ENCODE measurements around the gene CFAP54.
"Not testable (repeated sequence)": the region's sequence is repeated elsewhere in the genome, so short reads cannot be mapped to it uniquely, and the experiment has no call there.

The CFAP54 gene

DNA sequence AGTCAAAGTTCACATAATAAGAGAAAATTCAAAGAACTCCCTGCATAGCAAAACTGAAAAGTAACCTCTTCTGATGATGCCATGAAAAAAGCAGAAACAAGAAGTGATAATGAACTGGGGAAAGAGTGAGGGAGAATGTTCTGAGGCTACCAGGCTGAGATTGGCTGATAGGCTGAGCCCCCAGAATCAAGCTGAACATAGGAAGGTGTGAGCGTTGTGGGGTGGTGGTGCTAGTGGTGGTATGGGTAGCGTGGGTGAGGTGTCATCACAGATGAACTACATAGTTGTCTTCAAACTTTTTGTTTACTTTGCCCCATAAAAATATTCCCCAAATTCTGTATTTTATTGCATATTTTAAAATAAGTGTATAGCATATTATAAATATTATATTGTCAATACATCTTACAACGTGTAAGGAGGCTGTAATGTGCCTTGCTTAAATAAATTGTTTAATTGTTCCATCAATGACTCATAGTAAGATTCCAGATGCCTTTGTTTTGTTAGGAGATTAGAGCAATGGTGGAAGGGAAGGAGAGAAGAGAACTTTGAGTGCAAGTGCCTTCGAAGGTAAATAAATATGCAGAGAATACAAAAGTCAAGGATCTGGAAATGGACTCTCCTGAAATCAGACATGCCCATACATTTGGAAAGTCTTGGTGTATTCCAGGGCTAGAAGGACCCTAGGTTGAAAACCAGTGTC lies 15.8 kb upstream of the CFAP54 start:
- no peak for FAIRE-seq
- no peak for DNase-seq (ENCODE audit: extremely low spot score, insufficient read length, low read depth)

DNA sequence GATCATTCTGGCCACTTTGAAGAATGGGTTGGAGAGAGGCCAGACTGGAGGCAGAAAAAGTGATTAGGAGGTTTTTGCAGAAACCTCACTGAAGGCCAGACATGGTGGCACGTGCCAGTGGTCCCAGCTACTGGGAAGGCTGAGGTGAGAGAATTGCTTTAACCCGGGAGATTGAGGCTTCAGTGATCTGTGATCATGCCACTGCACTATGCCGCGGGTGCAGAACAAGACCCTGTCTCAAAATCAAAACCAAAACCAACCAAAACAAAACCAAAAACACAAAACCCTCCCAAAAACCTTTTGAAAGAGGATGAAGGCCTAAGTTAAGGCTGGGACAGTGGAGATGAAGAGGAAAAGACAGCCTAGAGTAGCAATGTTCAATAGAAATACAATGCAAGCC lies 15.2 kb upstream of the CFAP54 start:
- no peak for FAIRE-seq
- DNase-seq (ENCODE audit: extremely low spot score, insufficient read length, low read depth) = no peak

DNA sequence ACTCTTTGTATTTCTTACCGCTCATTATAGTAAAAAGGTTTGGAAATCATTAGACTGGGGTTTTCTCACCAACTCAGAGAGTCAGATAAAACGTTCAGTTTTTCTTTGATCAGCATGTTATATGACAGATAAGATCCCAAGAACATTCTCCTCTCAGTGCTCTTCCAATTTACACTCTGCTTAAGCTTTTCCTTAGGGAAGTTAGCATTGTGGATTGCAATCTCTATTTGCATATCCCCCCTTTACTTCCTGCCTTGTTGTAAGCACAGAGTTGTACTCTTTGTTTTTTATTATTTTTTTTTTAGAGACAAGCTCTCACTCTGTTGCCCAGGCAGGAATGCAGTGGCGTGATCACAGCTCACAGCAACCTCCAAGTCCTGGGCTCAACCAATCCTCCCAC lies 11.4 kb upstream of the CFAP54 start:
- DNase-seq (ENCODE audit: extremely low spot score, insufficient read length, low read depth) (no peak), FAIRE-seq (no peak)

DNA sequence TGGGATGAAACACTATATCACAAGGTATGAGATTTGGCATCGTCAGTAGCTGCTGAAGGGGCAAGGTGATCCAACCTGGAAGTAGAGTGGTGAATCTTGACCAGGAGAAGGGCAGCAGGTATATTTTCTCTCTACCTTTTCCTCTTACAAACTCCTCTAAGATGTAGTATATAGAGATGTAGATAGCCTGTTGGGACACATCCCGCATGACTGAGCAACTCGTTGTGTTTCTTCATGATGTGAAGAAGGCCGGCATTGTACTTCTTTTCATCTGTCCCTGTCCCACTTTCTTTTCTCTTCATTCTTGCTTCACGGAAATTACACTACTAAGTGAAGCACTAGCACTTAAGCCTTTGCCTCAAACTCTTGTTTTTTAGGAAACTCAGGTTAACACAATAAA lies 7.3 kb upstream of the CFAP54 start:
- DNase-seq (ENCODE audit: extremely low spot score, insufficient read length, low read depth) = no peak
- FAIRE-seq = no peak

DNA sequence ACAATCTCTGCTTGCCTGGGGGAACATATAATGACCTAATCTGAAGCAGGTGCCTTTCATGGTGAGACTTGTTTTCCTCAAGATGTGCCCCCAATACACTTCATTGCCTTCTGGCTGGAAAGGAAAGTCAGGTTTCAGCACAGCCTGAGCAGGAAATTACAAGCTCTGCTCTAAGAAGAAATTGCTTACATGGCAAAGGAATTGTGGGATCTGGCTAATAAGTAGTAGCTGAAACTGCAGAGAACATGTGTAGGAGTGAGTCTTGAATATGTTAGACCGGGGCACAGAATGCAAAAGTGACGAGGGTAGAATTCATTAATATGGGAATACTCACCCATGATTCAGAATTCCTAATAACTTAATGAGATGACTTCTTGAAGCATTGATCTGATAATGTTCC lies 6.3 kb upstream of the CFAP54 start:
- FAIRE-seq = no peak
- DNase-seq (ENCODE audit: extremely low spot score, insufficient read length, low read depth) = no peak

DNA sequence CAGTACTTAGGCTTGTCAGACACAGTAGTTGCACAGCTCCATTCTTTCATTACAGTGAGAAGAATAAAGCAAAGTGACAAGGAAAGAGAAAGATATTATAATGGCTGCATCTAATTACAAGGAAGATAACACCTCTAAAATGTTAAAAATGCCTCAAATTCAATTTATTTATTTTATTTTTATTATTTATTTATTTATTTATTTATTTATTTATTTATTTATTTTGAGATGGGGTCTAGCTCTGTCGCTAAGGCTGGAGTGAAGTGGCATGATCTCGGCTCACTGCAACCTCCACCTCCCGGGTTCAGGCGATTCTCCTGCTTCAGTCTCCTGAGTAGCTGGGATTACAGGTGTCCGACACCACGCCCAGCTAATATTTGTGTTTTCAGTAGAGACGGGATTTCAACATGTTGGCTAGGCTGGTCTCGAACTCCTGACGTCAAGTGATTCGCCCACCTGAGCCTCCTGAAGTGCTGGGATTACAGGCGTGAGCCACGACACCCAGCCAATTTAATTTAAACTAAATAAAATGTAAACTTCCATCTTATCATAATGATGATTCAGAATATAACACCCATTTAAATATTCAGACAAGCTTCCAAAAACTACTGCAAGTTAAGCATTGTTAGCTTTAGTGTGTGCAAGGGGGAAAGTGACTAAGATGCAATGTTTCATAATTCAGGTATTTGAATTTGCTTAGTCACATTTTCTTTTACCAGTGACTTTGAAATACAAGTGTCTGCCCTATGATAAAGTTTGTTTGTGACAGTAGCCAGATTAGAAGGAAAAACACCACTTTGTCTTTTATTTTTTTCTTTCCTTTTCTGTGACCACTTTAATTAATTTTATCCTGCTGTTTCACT lies 2.4 kb upstream of the CFAP54 start:
- no peak for DNase-seq (ENCODE audit: extremely low spot score, insufficient read length, low read depth)
- FAIRE-seq = no peak

DNA sequence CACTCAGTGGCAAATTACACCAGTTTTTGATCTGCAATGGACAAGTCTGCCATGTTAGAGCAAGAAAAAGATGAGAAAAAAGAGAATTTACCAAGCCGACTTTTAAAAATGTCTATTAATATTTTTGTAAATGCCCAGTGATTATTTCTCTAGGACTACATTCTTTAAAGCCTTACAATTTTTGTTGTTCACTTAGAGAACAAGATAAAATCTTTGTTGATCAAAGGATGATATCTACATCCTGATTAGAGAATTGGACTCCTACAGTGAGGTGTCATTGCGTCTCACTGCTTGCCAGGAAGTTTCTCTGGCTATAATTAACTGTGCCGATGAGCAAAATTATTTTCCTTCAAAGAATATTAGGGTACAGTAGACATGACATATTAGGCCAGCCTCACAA lies 1.7 kb upstream of the CFAP54 start:
- DNase-seq (ENCODE audit: extremely low spot score, insufficient read length, low read depth) = no peak
- no peak for FAIRE-seq

GRCh38 chr12:96493106-96493505 lies 3.7 kb downstream of the CFAP54 start:
- DNase-seq (ENCODE audit: extremely low spot score, insufficient read length, low read depth) (no peak), FAIRE-seq (no peak)

- not testable (repeated sequence) for DNase-seq (ENCODE audit: extremely low spot score, insufficient read length, low read depth); FAIRE-seq
These were observed 4.8 kb downstream of the CFAP54 start for GRCh38 chr12:96494154-96494553.

GRCh38 chr12:96495155-96495554 lies 5.8 kb downstream of the CFAP54 start:
- no peak for FAIRE-seq
- DNase-seq (ENCODE audit: extremely low spot score, insufficient read length, low read depth) = no peak

- FAIRE-seq (peak; percentile 49), DNase-seq (ENCODE audit: extremely low spot score, insufficient read length, low read depth) (no peak)
These were observed 6.6 kb downstream of the CFAP54 start for GRCh38 chr12:96495841-96496545.

- FAIRE-seq (no peak), DNase-seq (ENCODE audit: extremely low spot score, insufficient read length, low read depth) (no peak)
These were observed 7.6 kb downstream of the CFAP54 start for GRCh38 chr12:96496944-96497343.

DNA sequence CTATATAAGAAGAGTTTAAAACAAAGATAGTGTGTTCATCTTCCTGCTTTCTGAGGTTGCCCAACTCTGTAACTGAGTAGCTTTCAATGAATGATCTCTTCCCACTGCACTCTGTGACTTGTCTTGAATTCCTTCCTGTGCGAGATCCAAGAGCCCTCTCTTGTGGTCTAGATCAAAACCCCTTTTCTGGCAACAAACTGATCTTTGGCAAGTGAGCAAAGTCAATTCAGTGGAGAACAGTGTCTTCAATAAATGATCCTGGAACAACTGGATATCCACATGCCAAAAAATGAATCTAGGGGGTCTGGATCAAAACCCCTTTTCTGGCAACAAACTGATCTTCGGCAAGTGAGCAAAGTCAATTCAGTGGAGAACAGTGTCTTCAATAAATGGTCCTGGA lies 8.5 kb downstream of the CFAP54 start:
- DNase-seq (ENCODE audit: extremely low spot score, insufficient read length, low read depth) (no peak), FAIRE-seq (no peak)

GRCh38 chr12:96500693-96501092 lies 11.3 kb downstream of the CFAP54 start:
- DNase-seq (ENCODE audit: extremely low spot score, insufficient read length, low read depth) (no peak), FAIRE-seq (no peak)

DNA sequence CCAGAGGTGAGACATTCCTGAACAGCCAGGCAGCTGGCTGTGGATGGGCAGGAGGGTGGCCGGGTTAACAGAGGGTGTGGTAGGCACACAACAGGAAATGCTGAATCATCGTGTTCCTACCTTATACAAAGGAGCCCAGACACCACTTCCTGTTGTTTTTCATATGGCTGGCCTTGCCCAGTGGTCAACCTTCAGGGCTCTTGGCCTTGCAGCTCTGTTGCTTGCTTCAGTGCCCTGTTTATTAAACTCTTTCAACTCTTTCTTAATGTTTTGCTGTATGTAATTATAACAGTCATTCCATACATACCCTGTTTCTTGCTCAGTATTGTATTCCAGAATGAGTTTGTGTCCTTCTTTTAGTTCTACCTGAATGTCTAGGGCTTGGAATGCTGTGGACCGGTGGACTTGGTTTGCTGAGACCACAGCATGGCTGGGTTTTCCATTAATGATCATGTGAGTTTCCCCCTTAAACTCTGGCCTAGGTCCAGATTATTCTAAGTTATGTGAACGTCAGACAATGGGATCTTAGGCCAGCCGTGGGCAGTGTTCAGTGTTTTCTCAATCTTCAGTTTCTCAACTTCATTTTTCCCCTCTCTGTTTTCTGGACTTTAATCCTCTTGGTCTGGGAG lies 11.9 kb downstream of the CFAP54 start:
- DNase-seq (ENCODE audit: extremely low spot score, insufficient read length, low read depth) = no peak
- peak; percentile 85 for FAIRE-seq

GRCh38 chr12:96501908-96502307 lies 12.5 kb downstream of the CFAP54 start:
- DNase-seq (ENCODE audit: extremely low spot score, insufficient read length, low read depth) (no peak), FAIRE-seq (no peak)

DNA sequence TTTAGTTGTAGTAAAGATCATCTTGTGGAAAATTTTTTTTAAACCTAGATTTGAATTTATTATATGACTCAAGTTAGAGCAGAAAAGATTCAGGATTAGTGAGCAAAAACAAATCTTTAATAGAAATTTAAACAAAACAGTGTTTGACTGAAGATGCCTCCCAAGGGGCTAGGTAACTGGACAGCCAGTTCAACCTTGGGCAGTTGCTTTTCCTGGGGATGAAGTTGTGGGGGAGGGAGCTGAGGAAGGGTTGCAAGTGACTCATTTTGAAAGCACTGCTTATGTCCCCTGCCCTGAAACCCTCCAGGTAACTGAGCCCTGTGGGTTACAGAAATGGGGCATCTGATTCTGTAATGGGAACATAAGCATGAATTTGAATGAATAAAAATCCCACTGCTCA lies 13.1 kb downstream of the CFAP54 start:
- FAIRE-seq (peak; percentile 86), DNase-seq (ENCODE audit: extremely low spot score, insufficient read length, low read depth) (no peak)

DNA sequence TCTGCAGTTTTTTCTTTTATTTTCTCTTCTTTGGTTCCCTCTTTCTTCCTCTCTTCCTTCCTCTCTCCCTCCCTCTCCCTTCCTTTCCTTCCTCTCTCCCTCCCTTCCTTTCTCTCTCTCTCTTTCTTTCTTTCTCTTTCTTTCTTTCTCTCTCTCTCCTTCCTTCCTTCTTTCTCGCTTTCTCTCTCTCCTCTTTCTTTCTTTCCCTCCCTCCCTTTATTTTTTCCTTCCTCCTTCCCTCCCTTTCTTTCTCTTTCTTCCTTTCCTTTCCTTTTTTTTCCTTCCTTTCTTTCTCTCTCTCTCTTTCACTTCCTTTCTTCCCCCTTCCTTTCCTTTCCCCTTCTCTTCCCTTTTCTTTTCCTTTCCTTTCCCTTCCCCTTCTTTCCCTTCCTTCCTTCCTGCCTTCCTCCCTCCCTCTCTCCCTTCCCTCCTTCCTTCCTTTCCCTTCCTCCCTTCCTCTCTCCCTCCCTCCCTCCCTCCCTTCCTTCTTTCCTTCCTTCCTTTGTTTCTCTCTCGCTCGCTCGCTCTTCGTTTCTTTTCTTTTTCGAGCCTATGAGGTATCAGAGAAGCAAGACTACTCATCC lies 13.7 kb downstream of the CFAP54 start:
- FAIRE-seq (no peak), DNase-seq (ENCODE audit: extremely low spot score, insufficient read length, low read depth) (no peak)

GRCh38 chr12:96503976-96504375 lies 14.6 kb downstream of the CFAP54 start:
- DNase-seq (ENCODE audit: extremely low spot score, insufficient read length, low read depth) = no peak

DNA sequence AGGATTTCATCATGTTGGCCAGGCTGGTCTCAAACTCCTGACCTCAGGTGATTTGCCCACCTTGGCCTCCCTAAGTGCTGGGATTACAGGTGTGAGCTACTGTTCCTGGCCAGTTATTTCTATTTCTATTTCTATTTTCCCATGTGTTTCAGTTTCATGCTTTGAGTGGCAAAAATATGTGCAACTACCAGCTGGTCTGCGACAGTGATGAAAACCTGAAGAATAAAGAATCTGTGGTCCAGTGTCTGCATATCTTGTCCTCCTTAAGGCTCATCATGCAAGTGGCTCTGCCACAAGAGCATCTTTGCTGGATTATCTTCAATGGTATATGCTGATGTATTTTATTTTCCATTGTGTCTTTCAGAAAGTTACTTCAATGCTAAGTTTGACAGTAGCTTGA lies 17.4 kb downstream of the CFAP54 start:
- DNase-seq (ENCODE audit: extremely low spot score, insufficient read length, low read depth) = no peak
- no peak for FAIRE-seq

More at GRCh38 chr12:96503976-96504375, 14.6 kb downstream of the CFAP54 start:
- no peak for FAIRE-seq
